RPMI7951 (cell line): Measurements from ENCODE around the gene DECR2. TPM values are rescaled to one million over a fixed set of nuclear protein-coding genes. Genes with fewer than 3 reads are reported as not detected.
"Not testable (repeated sequence)": the region's sequence is repeated elsewhere in the genome, so short reads cannot be mapped to it uniquely, and the experiment has no call there.

Source experiments
- DNase-seq: peaks from one replicate; pipeline ENCODE4 v3.0.0-alpha.2; 2012; ENCODE audit warnings: low read depth
- total RNA-seq: library from RNA; depleted of rRNA; stranded (reverse); fragments of >200 nt; shearing (Covaris generic); gene quantifications from 2 replicates; pipeline ENCODE4 v1.2.3, GENCODE V29; 2014; rRNA removed

DECR2 gene
- total RNA-seq: 8.9 and 10.1 TPM in 2 replicates

GRCh38 chr16:401468-402348 is at the start of gene DECR2:
Gene DECR2, plus strand, starts transcription at chr16:401885. Its CDS starts 79 bp downstream, at chr16:401964.
- DNase-seq: peak; percentile 80

GRCh38 chr16:352547-353403 is 48.9 kb upstream of the DECR2 start, which contains the start of gene AXIN1:
Gene AXIN1, minus strand, starts transcription at chr16:352723. Its CDS starts 5,698 bp downstream, at chr16:347025.
- peak; percentile 90 for DNase-seq

GRCh38 chr16:353404-354290 is 48.0 kb upstream of the DECR2 start:
- DNase-seq: no peak

- no peak for DNase-seq
Measured at GRCh38 chr16:354291-354881, 47.3 kb upstream of the DECR2 start.

- no peak for DNase-seq
Measured at GRCh38 chr16:354971-355461, 46.7 kb upstream of the DECR2 start.

GRCh38 chr16:356741-357140 is 44.9 kb upstream of the DECR2 start:
- no peak for DNase-seq

- DNase-seq: no peak
Measured at GRCh38 chr16:359067-359763, 42.5 kb upstream of the DECR2 start.

- no peak for DNase-seq
Measured at GRCh38 chr16:359871-360697, 41.6 kb upstream of the DECR2 start.

- DNase-seq: no peak
Measured at GRCh38 chr16:360698-361336, 40.9 kb upstream of the DECR2 start.

GRCh38 chr16:361341-361871 is 40.3 kb upstream of the DECR2 start:
- DNase-seq: no peak

- DNase-seq: peak; percentile 73
Measured at GRCh38 chr16:361872-362701, 39.6 kb upstream of the DECR2 start.

- DNase-seq: not testable (repeated sequence)
Measured at GRCh38 chr16:362702-362999, 39.0 kb upstream of the DECR2 start.

GRCh38 chr16:363110-363765 is 38.4 kb upstream of the DECR2 start:
- DNase-seq: peak; percentile 21

- no peak for DNase-seq
Measured at GRCh38 chr16:363766-364490, 37.8 kb upstream of the DECR2 start.

- peak; percentile 16 for DNase-seq
Measured at GRCh38 chr16:364595-365491, 36.8 kb upstream of the DECR2 start.

GRCh38 chr16:366476-366875 is 35.2 kb upstream of the DECR2 start:
- DNase-seq: no peak
